ENCODE data around the gene TMX1. TPM values are rescaled to one million over a fixed set of nuclear protein-coding genes. Genes with fewer than 3 reads are reported as not detected.

The TMX1 gene
- total and polyA plus RNA-seq, 2 of the 8 experiments (the other 6 are each of a cell fraction or from before 2014, with no cell fraction given): 26.6 to 84.0 TPM

DNA sequence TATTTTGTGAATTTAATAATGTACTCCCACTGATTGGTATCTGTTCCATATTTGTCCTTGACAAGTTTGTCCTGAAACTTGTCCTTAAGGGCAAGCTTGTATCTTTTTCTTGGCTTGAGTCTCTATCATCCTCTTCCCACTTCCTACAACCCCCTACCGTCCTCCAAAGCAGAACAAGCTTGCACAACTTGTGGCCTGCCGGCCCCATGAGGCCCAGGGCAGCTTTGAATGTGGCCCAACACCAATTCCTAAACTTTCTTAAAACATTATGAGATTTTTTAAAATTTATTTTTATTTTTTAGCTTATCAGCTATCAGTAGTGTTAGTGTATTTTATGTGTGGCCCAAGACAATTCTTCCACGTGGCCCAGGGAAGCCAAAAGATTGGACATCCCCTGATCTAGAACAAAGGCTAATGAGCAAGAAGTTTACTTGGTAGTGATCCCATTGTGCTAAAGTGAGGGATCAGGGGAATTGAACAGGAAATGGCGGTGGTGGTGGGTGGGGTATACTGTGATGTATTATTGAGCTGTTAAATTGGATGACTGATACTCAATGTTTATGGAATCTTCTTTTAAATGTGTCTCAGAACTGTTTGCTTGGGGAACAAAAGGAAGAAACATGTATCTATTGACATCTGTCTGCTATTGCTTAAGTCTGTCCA, 37.8 kb downstream of the TMX1 start:
- H2BK12ac ChIP-seq (ENCODE audit: low read depth, low read length): no peak overlapping the region
- H2BK120ac ChIP-seq (replicated peaks; ENCODE audit: low read depth, low read length): no peak overlapping the region
- no peaks in the 10 kb centered on the region; a peak in 1 of 7 replicates for H3K4me1 ChIP-seq (replicated peaks in 1 of 4; ENCODE audit: control insufficient read depth in 3 of 4, insufficient read depth in 4 of 4, low read length in 3 of 4)
- H4K91ac ChIP-seq (replicated peaks; ENCODE audit: insufficient read length, low read length): no peak overlapping the region
- 94% methylated on average over 4 of the region's 4 CpGs; no CpG with 5 or more reads in 1 of the 2 experiments for WGBS, 2 experiments (ENCODE audit: extremely low coverage in 1 of 2, insufficient coverage in 1 of 2, insufficient read length in 1 of 2, insufficient replicate concordance in 2 of 2, low coverage in 1 of 2, low lambda C conversion rate in 2 of 2, missing lambda C conversion rate in 1 of 2)
- no peaks in the 10 kb centered on the region for H3K9me3 ChIP-seq (ENCODE audit: insufficient read depth in 2 of 2, low read depth in 1 of 2, low read length in 1 of 2)
- no peak overlapping the region for H3K18ac ChIP-seq (ENCODE audit: extremely low read depth, low read length)
- no peak overlapping the region for H3K9ac ChIP-seq (replicated peaks in 1 of 4; ENCODE audit: extremely low read depth in 1 of 4, low read depth in 3 of 4, low read length in 3 of 4)
- FAIRE-seq (no peak), DNase-seq (ENCODE audit: low read depth in 1 of 2, low spot score in 2 of 2) (no peak)
- H3K79me2 ChIP-seq (ENCODE audit: control insufficient read depth in 1 of 2, insufficient read depth in 2 of 2, low read length in 2 of 2): no peaks in the 10 kb centered on the region
- no peak overlapping the region for H2AFZ ChIP-seq (ENCODE audit: low read length)
- POLR2A ChIA-PET (ENCODE audit: partially characterized antibody): interaction anchor here (0.8 kb wide), 1 partner anchor 9 kb away, joined by 3 read pairs; no protein-coding TSS in a partner anchor
- no peak overlapping the region for H2BK5ac ChIP-seq (ENCODE audit: low read depth, low read length)
- no peak overlapping the region for H3K4me2 ChIP-seq (ENCODE audit: insufficient read depth in 1 of 2, low read depth in 2 of 2, low read length in 2 of 2)
- H4K8ac ChIP-seq (ENCODE audit: extremely low read depth, insufficient read depth, low read length): no peak overlapping the region
- H3K4ac ChIP-seq (replicated peaks; ENCODE audit: insufficient read length, low read depth, low read length): no peak overlapping the region
- no peaks in the 10 kb centered on the region for H3K27me3 ChIP-seq (replicated peaks in 1 of 4; ENCODE audit: control insufficient read depth in 3 of 4, extremely low read depth in 1 of 4, insufficient read depth in 3 of 4, low read length in 3 of 4)
- no peaks in the 10 kb centered on the region for H4K20me1 ChIP-seq (replicated peaks in 1 of 2; ENCODE audit: control insufficient read depth in 1 of 2, insufficient read depth in 2 of 2, low read length in 2 of 2)
- H3K27ac ChIP-seq (ENCODE audit: low read depth, low read length): no peak overlapping the region
- H3K14ac ChIP-seq (ENCODE audit: insufficient read length): no peak overlapping the region
- no peak overlapping the region for H3K23ac ChIP-seq (ENCODE audit: insufficient read length)
- no peaks in the 10 kb centered on the region for H3K23me2 ChIP-seq (ENCODE audit: low read depth, low read length)
- no peak overlapping the region for H2BK20ac ChIP-seq (ENCODE audit: low read length)
- no peak overlapping the region for H4K5ac ChIP-seq (ENCODE audit: insufficient read length, low read depth, low read length)
- CTCF ChIA-PET (ENCODE audit: partially characterized antibody): interaction anchor here (0.6 to 10.2 kb wide), 7 partner anchors 11 to 507 kb away, joined by 3 to 144 read pairs (median 3); no protein-coding TSS in a partner anchor
- no peak overlapping the region for H2BK15ac ChIP-seq (ENCODE audit: low read length)
- H3K79me1 ChIP-seq (ENCODE audit: low read depth, low read length): 0 out of 2 replicates have a peak, but pooled peaks cover 2% of the 10 kb centered on the region
- no peak overlapping the region for H2AK5ac ChIP-seq (ENCODE audit: low read depth, low read length)
- H3K4me3 ChIP-seq (ENCODE audit: extremely low read depth in 1 of 4, insufficient read depth in 2 of 4, low read depth in 3 of 4, low read length in 4 of 4): no peak overlapping the region
- H3K36me3 ChIP-seq (ENCODE audit: control insufficient read depth in 2 of 4, insufficient read depth in 4 of 4, low read length in 3 of 4): peaks cover 0 to 5% (median 0%) of the 10 kb centered on the region in 4 experiments; a peak in 2 of 8 replicates
- H3K56ac ChIP-seq (replicated peaks; ENCODE audit: insufficient read length, low read depth, low read length): no peak overlapping the region
- TF ChIP-seq TAF1 (IDR thresholded peaks at IDR 0.05; ENCODE audit: low read depth, low read length) (no peak), SIN3A (conservative IDR thresholded peaks at IDR 0.05 in 1 of 2, IDR thresholded peaks at IDR 0.05 in 1 of 2; ENCODE audit: low read depth in 1 of 2, low read length in 2 of 2) (no peak), EGR1 (IDR thresholded peaks at IDR 0.05; ENCODE audit: borderline replicate concordance, low read depth, low read length) (no peak), CBX8 (IDR thresholded peaks at IDR 0.05; ENCODE audit: borderline replicate concordance, low read depth, low read length) (no peak), BCL11A (IDR thresholded peaks at IDR 0.05; ENCODE audit: low read depth in 2 of 2, low read length in 2 of 2) (no peak)
- TF ChIP-seq, protein P1, sequence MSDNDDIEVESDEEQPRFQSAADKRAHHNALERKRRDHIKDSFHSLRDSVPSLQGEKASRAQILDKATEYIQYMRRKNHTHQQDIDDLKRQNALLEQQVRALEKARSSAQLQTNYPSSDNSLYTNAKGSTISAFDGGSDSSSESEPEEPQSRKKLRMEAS (IDR thresholded peaks at IDR 0.05): no peak
- TF ChIP-seq, protein P2, sequence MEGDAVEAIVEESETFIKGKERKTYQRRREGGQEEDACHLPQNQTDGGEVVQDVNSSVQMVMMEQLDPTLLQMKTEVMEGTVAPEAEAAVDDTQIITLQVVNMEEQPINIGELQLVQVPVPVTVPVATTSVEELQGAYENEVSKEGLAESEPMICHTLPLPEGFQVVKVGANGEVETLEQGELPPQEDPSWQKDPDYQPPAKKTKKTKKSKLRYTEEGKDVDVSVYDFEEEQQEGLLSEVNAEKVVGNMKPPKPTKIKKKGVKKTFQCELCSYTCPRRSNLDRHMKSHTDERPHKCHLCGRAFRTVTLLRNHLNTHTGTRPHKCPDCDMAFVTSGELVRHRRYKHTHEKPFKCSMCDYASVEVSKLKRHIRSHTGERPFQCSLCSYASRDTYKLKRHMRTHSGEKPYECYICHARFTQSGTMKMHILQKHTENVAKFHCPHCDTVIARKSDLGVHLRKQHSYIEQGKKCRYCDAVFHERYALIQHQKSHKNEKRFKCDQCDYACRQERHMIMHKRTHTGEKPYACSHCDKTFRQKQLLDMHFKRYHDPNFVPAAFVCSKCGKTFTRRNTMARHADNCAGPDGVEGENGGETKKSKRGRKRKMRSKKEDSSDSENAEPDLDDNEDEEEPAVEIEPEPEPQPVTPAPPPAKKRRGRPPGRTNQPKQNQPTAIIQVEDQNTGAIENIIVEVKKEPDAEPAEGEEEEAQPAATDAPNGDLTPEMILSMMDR (IDR thresholded peaks at IDR 0.05; ENCODE audit: control extremely low read depth in 1 of 3, insufficient read depth in 1 of 3, low read depth in 1 of 3, low read length in 3 of 3): no peak
- TF ChIP-seq, protein P3, sequence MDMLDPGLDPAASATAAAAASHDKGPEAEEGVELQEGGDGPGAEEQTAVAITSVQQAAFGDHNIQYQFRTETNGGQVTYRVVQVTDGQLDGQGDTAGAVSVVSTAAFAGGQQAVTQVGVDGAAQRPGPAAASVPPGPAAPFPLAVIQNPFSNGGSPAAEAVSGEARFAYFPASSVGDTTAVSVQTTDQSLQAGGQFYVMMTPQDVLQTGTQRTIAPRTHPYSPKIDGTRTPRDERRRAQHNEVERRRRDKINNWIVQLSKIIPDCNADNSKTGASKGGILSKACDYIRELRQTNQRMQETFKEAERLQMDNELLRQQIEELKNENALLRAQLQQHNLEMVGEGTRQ (IDR thresholded peaks at IDR 0.05; ENCODE audit: low read length): no peak

Measured in H1 (cell line).